HG03442 (cell line): ENCODE measurements around the gene ENTPD7.

Experiments
- ATAC-seq: cut with Tn5 transposase; IDR thresholded peaks from one replicate; pipeline ENCODE4 v1.9.1; 2021; ENCODE audit warnings: mild to moderate bottlenecking, moderate library complexity; ENCODE audit not compliant: unreplicated experiment

ENTPD7 gene

GRCh38 chr10:99647601-99648151 is 11.6 kb upstream of the ENTPD7 start:
- ATAC-seq: no peak

- ATAC-seq: no peak
These were observed 10.6 kb upstream of the ENTPD7 start for GRCh38 chr10:99648717-99649116.

GRCh38 chr10:99652800-99653390 is 6.4 kb upstream of the ENTPD7 start:
- ATAC-seq: no peak

- ATAC-seq: no peak
These were observed 4.7 kb upstream of the ENTPD7 start for GRCh38 chr10:99654390-99655175.

- no peak for ATAC-seq
These were observed 2.9 kb upstream of the ENTPD7 start for GRCh38 chr10:99656199-99657064.

GRCh38 chr10:99658622-99659030 is 683 bp upstream of the ENTPD7 start:
- no peak for ATAC-seq

GRCh38 chr10:99659868-99660366 is 608 bp downstream of the ENTPD7 start:
- ATAC-seq: no peak

- no peak for ATAC-seq
These were observed 1.5 kb downstream of the ENTPD7 start for GRCh38 chr10:99660662-99661376.

GRCh38 chr10:99661377-99661763 is 2.1 kb downstream of the ENTPD7 start:
- no peak for ATAC-seq

- ATAC-seq: no peak
These were observed 6.0 kb downstream of the ENTPD7 start for GRCh38 chr10:99665304-99665703.

- ATAC-seq: no peak
These were observed 7.9 kb downstream of the ENTPD7 start for GRCh38 chr10:99667108-99667751.

GRCh38 chr10:99671386-99671785 is 12.1 kb downstream of the ENTPD7 start:
- no peak for ATAC-seq

GRCh38 chr10:99672884-99673283 is 13.6 kb downstream of the ENTPD7 start:
- no peak for ATAC-seq

GRCh38 chr10:99673492-99673891 is 14.2 kb downstream of the ENTPD7 start:
- no peak for ATAC-seq

GRCh38 chr10:99674762-99675161 is 15.5 kb downstream of the ENTPD7 start:
- ATAC-seq: no peak

- ATAC-seq: no peak
These were observed 17.1 kb downstream of the ENTPD7 start for GRCh38 chr10:99676426-99676825.

- no peak for ATAC-seq
These were observed 17.6 kb downstream of the ENTPD7 start for GRCh38 chr10:99676895-99677294.

- ATAC-seq: no peak
These were observed 19.6 kb downstream of the ENTPD7 start for GRCh38 chr10:99678921-99679320.

GRCh38 chr10:99681553-99681952 is 22.2 kb downstream of the ENTPD7 start:
- ATAC-seq: no peak

GRCh38 chr10:99682032-99682431 is 22.7 kb downstream of the ENTPD7 start:
- ATAC-seq: no peak
